Psoas muscle (tissue), 8 donors: ENCODE data around the gene RAP1A. TPM values are rescaled to one million over a fixed set of nuclear protein-coding genes. Genes with fewer than 3 reads are reported as not detected.

Experiments used
- ATAC-seq, 4 donors: fragments of 200-7000 bp; cut with Tn5 transposase; one replicate each; pipeline ENCODE4 v1.9.1; 2020; ENCODE audit warnings: moderate library complexity in 3 of 4, mild to moderate bottlenecking in 2 of 4
- DNase-seq, 2 donors: peaks; one replicate each; pipeline ENCODE4 v3.0.0-alpha.2; 2020
- H3K27ac ChIP-seq: fragments of 200-600 bp; one replicate; pipeline ENCODE4 v1.8.0; 2022
- H3K27me3 ChIP-seq, 3 donors: fragments of 200-600 bp in 1 of 3; one replicate each; pipeline versions ENCODE4 v1.6.1 to v1.8.0; 2013 to 2022; ENCODE audit warnings: low read length in 2 of 3, mild to moderate bottlenecking in 2 of 3, moderate library complexity in 1 of 3; ENCODE audit not compliant: insufficient read depth in 3 of 3
- H3K36me3 ChIP-seq, 2 donors: fragments of 200-600 bp in 1 of 2; one replicate each; pipeline versions ENCODE4 v1.6.1 to v1.8.0; 2013 to 2022; ENCODE audit warnings: low read depth in 1 of 2, mild to moderate bottlenecking in 1 of 2, moderate library complexity in 1 of 2; ENCODE audit not compliant: insufficient read depth in 1 of 2
- H3K4me1 ChIP-seq: fragments of 200-600 bp; one replicate; pipeline ENCODE4 v1.8.0; 2022
- H3K4me3 ChIP-seq: fragments of 200-600 bp; one replicate; pipeline ENCODE4 v1.8.0; 2022; ENCODE audit warnings: mild to moderate bottlenecking
- H3K9me3 ChIP-seq: fragments of 200-600 bp; one replicate; pipeline ENCODE4 v1.8.0; 2022
- CTCF ChIP-seq: fragments of 200-600 bp; IDR thresholded peaks from one replicate; pipeline ENCODE4 v1.8.0; 2022; ENCODE audit warnings: antibody characterized with exemption
- WGBS, 3 donors: extraction: QIAGEN DNeasy Blood & Tissue Kit; methylation state at CpG; one replicate each; pipeline versions ENCODE4 v1.1.6 to v1.1.7; 2013; 5-methylcytosine and 5-hydroxymethylcytosine counted together
- intact Hi-C, 2 donors: fragments of 100-400 bp; cut with DNase I; formaldehyde crosslinking; loops; one replicate each; pipeline versions ENCODE4 v1.11.0 to v1.14.2; 2022
- polyA plus RNA-seq, 3 donors: library from polyadenylated mRNA; stranded (reverse); fragments of 200-250 nt; gene quantifications; one replicate each; pipeline ENCODE4 v1.2.3, GENCODE V29; 2013
- total RNA-seq, 4 donors: library from RNA; stranded (reverse); fragmentation: NEBNext Ultra II Directional in 2 of 4; extraction: Animal tissue kit (Norgen Biotek cat#: 25700) in 2 of 4; gene quantifications; one replicate each; pipeline versions ENCODE4 v1.2.1 to v1.2.4, GENCODE V29; 2021 to 2023
- donor health status: healthy with polysubstance abuse.
- donor health status: DM: no; HTN: no; CAD: no; lungs with moderate emphysema.
- donor health status: Bipolar disorder and iron deficiency.
- donor health status: healthy.
- donor health status: DM: yes; HTN: yes; CAD: no.
- donor health status: DM: no; HTN: no; CAD: no.
- donor health status: DM: no; HTN: no; CAD: no.
- donor health status: DM: yes; HTN: yes; CAD: no.

RAP1A gene
- total and polyA plus RNA-seq, 7 donors = 63.6 to 235 (median 76.6) TPM

DNA sequence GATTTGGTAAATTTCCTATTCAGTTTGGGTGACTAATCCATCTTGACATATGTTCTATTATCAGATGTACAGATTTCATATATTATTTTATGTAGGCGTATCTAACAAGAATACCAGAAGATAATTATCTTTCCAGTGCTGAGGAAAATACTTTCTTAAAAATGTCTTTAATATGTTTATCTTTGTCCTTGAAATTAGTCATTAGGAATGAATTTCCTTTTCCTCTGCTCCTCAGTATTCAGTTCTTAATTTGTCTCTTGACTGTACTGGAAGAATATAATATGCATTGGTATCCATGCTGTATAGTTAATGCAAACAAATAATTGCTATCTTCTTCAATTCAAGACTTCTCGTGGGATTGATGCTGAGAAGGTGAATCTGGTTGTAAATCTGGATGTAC, 142.7 kb downstream of the RAP1A start:
- H3K9me3 ChIP-seq = no peaks in the 10 kb centered on the region
- no peak overlapping the region for H3K27ac ChIP-seq
- H3K4me3 ChIP-seq = no peak overlapping the region
- peaks cover 2% of the 10 kb centered on the region for H3K4me1 ChIP-seq
- H3K36me3 ChIP-seq = peaks cover 15 to 91% of the 10 kb centered on the region in 2 donors
- DNase-seq = no peak
- H3K27me3 ChIP-seq = no peaks in the 10 kb centered on the region
- intact Hi-C loops = loop anchor here in 1 of 2 donors (10.0 kb wide), 1 partner anchor 278 kb away; no protein-coding TSS in a partner anchor
- no peak for ATAC-seq
- TF ChIP-seq CTCF = no peak
- WGBS, 3 donors = 93 to 97% (median 94%) methylated on average over 2 of the region's 2 CpGs

Other genes starting within 250 kb of the RAP1A start
- gene OVGP1, start 192.1 kb upstream of the RAP1A start, total RNA-seq = under 1 TPM; 0.25 to 0.64 (median 0.54) TPM
- under 1 TPM; 0.25 to 0.39 (median 0.28) TPM for gene OVGP1, start 192.1 kb upstream of the RAP1A start, polyA plus RNA-seq
- 10 to 100 TPM; 35.3 to 48.2 (median 42.9) TPM for gene WDR77, start 170.5 kb upstream of the RAP1A start, total RNA-seq
- 100 to 1,000 TPM in 1 of 3 donors, 10 to 100 TPM in 2; 36.7 to 103 (median 62.7) TPM for gene WDR77, start 170.5 kb upstream of the RAP1A start, polyA plus RNA-seq
- 100 to 1,000 TPM; 272 to 484 (median 398) TPM for gene ATP5PB, start 170.3 kb upstream of the RAP1A start, total RNA-seq
- gene ATP5PB, start 170.3 kb upstream of the RAP1A start, polyA plus RNA-seq = 100 to 1,000 TPM; 378 to 649 (median 465) TPM
- gene C1orf162, start 145.8 kb upstream of the RAP1A start, total RNA-seq = 1 to 10 TPM; 3.6 to 8.5 (median 6.3) TPM
- 1 to 10 TPM; 3.8 to 9.9 (median 4.1) TPM for gene C1orf162, start 145.8 kb upstream of the RAP1A start, polyA plus RNA-seq
- 1 to 10 TPM in 3 of 4 donors, under 1 TPM in 1; 0.71 to 2.1 (median 2.0) TPM for gene ADORA3, start 116.2 kb upstream of the RAP1A start, total RNA-seq
- gene ADORA3, start 116.2 kb upstream of the RAP1A start, polyA plus RNA-seq = 1 to 10 TPM in 1 of 3 donors, under 1 TPM in 2; 0.45 to 1.2 (median 0.69) TPM
- 1 to 10 TPM in 1 of 4 donors, under 1 TPM in 3; 0.34 to 1.1 (median 0.70) TPM for gene TMIGD3, start 116.2 kb upstream of the RAP1A start, total RNA-seq
- gene TMIGD3, start 116.2 kb upstream of the RAP1A start, polyA plus RNA-seq = under 1 TPM; 0.51 to 0.85 (median 0.52) TPM
- 10 to 100 TPM in 2 of 4 donors, 1 to 10 TPM in 2; 7.4 to 15.0 (median 10.4) TPM for gene INKA2, start 119.6 kb downstream of the RAP1A start, total RNA-seq
- gene INKA2, start 119.6 kb downstream of the RAP1A start, polyA plus RNA-seq = 1 to 10 TPM; 1.6 to 5.4 (median 3.7) TPM
- 10 to 100 TPM in 1 of 4 donors, 1 to 10 TPM in 3; 6.2 to 11.6 (median 7.6) TPM for gene DDX20, start 136.1 kb downstream of the RAP1A start, total RNA-seq
- gene DDX20, start 136.1 kb downstream of the RAP1A start, polyA plus RNA-seq = 10 to 100 TPM in 1 of 3 donors, 1 to 10 TPM in 2; 7.9 to 11.3 (median 8.1) TPM